ENCODE results near the gene IP6K1. TPM values are rescaled to one million over a fixed set of nuclear protein-coding genes. Genes with fewer than 3 reads are reported as not detected.
A peak's percentile ranks its signal among the peaks of the same experiment; 100 is the strongest.

IP6K1 gene
- polyA plus RNA-seq, 3 donors from 2014 or later, result 18.2 to 43.6 (median 23.7) TPM

- peak overlapping the region in 2 of 6 donors; percentile 64 to 67 for H3K27ac Mint-ChIP-seq
- peaks cover 20 to 21% of the 10 kb centered on the region in 2 donors for H3K4me1 Mint-ChIP-seq
Measured at GRCh38 chr3:49803465-49804140, 17.3 kb upstream of the IP6K1 start.

DNA sequence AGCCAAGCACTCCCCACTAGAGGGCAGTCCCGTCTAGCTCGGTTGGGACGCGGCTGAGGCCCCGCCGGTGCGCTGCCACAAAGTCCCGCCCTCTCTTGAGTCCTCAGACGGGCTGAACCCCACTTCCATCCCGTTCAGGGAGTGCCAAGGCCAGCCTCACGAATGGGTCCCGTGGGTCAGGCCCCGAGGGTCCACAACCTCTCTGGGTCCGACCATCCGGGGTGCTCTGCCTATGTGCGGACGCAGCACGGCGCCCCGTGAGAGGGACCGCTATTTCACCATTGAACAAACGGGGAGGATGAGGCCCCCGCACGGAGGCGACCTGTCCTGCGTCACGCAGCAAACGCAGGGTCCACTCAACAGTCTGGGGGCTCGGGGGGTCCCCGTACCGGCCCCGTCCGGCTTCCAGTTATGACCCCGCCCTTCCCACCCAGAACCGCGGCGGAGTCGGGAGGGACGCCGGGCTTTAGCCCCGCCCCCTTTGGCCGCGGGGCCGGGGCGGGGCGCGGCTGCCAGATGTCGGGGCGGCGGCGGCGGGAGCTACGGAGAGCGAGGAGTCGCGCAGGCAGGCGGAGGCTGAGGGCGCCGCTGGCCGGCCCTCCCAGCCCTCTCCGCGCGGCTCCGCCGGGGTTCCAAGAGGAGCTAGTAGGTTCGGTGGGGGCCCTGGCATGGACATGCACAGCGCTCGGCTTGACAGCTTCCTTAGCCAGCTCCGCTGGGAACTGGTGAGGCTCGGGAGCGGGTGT lies 16.6 kb upstream of the IP6K1 start, which contains the start of gene INKA1:
INKA1 (plus strand) TSS at position 543 of the 746 bp plus-strand sequence; CDS start at position 675, 132 bp downstream.
- peak; percentile 84 to 88 (median 86) for DNase-seq
- H3K27me3 Mint-ChIP-seq (ENCODE audit: low read depth in 3 of 3), result peaks cover 6 to 10% (median 9%) of the 10 kb centered on the region in 3 donors
- no peaks in the 10 kb centered on the region for H3K36me3 Mint-ChIP-seq
- peak within 1 kb of the TSS; percentile 87 to 93 (median 92) for H3K4me3 Mint-ChIP-seq
- peaks cover 0 to 2% (median 0%) of the 10 kb centered on the region in 6 donors for H3K9me3 Mint-ChIP-seq
- H3K27ac Mint-ChIP-seq, result peak within 1 kb of the TSS; percentile 68 to 92 (median 88)
- peaks cover 20 to 21% of the 10 kb centered on the region in 2 donors for H3K4me1 Mint-ChIP-seq

More at GRCh38 chr3:49803465-49804140, 17.3 kb upstream of the IP6K1 start:
- peak overlapping the region; percentile 70 to 93 (median 90) for H3K4me3 Mint-ChIP-seq
- H3K27me3 Mint-ChIP-seq (ENCODE audit: low read depth in 3 of 3), result peaks cover 6 to 10% (median 9%) of the 10 kb centered on the region in 3 donors
- H3K36me3 Mint-ChIP-seq, result peaks cover 0 to 2% (median 0%) of the 10 kb centered on the region in 3 donors
- peak; percentile 31 to 39 (median 35) for DNase-seq
- H3K9me3 Mint-ChIP-seq, result peaks cover 0 to 2% (median 0%) of the 10 kb centered on the region in 6 donors

GRCh38 chr3:49801160-49801559 lies 14.8 kb upstream of the IP6K1 start:
- peaks cover 0 to 2% (median 0%) of the 10 kb centered on the region in 6 donors for H3K9me3 Mint-ChIP-seq
- peak overlapping the region in 2 of 5 donors; percentile 1 to 39 for H3K4me3 Mint-ChIP-seq
- H3K27me3 Mint-ChIP-seq (ENCODE audit: low read depth in 3 of 3), result peaks cover 6 to 10% (median 9%) of the 10 kb centered on the region in 3 donors
- no peak for DNase-seq
- H3K27ac Mint-ChIP-seq, result peak overlapping the region in 1 of 6 donors; percentile 26
- H3K36me3 Mint-ChIP-seq, result no peaks in the 10 kb centered on the region
- peaks cover 19 to 20% of the 10 kb centered on the region in 2 donors for H3K4me1 Mint-ChIP-seq

GRCh38 chr3:49799761-49800160 lies 13.4 kb upstream of the IP6K1 start, which contains the start of gene CDHR4:
Gene CDHR4 (minus strand): TSS chr3:49799873. CDS start chr3:49799812, 61 bp downstream.
- no peak for DNase-seq
- H3K36me3 Mint-ChIP-seq, result no peaks in the 10 kb centered on the region
- peaks cover 6 to 14% (median 9%) of the 10 kb centered on the region in 3 donors for H3K27me3 Mint-ChIP-seq (ENCODE audit: low read depth in 3 of 3)
- no peak within 1 kb of the TSS for H3K4me3 Mint-ChIP-seq
- H3K9me3 Mint-ChIP-seq, result peaks cover 0 to 2% (median 0%) of the 10 kb centered on the region in 6 donors
- no peak within 1 kb of the TSS for H3K27ac Mint-ChIP-seq
- H3K4me1 Mint-ChIP-seq, result peaks cover 12 to 13% of the 10 kb centered on the region in 2 donors

GRCh38 chr3:49799105-49799504 lies 12.8 kb upstream of the IP6K1 start:
- H3K4me3 Mint-ChIP-seq, result no peak overlapping the region
- H3K9me3 Mint-ChIP-seq, result peaks cover 0 to 2% (median 0%) of the 10 kb centered on the region in 6 donors
- H3K36me3 Mint-ChIP-seq, result no peaks in the 10 kb centered on the region
- H3K27ac Mint-ChIP-seq, result no peak overlapping the region
- DNase-seq, result no peak
- peaks cover 6 to 14% (median 9%) of the 10 kb centered on the region in 3 donors for H3K27me3 Mint-ChIP-seq (ENCODE audit: low read depth in 3 of 3)
- H3K4me1 Mint-ChIP-seq, result peaks cover 10 to 11% of the 10 kb centered on the region in 2 donors

DNA sequence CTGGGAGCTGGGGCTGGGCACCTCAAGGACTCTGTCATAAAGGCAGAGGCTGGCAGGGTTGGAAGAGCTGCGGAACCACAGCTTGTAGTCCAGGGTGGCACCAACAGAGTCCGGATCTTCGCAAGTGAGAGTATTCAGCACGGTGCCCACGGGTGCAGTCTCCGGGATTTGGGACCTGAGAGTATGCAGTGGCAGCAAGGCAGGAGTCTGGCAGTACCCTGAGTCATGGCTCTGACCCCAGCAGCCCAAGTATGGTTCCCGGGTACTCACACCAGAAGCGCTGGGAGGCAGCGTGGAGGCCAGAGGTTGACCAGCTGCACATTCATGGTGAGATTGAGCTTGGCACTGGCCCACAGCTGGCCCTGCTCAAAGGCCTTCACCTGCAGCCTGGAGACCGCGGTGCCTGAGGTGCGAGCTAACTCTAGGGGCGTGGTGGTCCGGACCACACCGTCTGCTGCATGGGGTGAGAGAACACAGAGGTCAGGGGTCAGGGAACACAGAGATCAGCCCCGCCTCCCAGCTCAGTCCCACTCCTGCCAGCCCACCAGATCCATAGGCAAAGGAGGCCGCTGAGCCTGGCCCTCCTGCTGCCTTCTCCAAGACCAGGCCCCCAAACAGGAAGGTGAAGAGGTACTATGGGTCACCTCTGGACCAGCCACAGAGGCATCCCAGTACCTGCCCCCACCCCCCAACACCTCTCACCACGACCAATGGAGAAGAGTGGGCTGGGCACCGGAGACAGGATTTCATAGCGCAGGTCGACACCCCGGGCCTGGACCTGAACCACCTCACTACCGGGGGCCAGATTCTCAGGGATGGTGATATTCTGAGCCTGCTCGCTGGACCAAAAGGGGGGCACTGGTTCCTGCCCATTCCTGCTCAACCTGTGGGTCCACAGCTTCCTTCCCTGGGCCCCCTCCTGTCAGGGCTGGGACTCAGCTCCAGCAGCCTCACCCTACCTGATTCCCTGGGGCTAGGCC lies 8.9 kb upstream of the IP6K1 start:
- H3K27ac Mint-ChIP-seq, result no peak overlapping the region

GRCh38 chr3:49794431-49794830 lies 8.1 kb upstream of the IP6K1 start:
- H3K4me3 Mint-ChIP-seq, result no peak overlapping the region
- H3K4me1 Mint-ChIP-seq, result no peaks in the 10 kb centered on the region
- no peak for DNase-seq
- no peaks in the 10 kb centered on the region for H3K9me3 Mint-ChIP-seq
- H3K36me3 Mint-ChIP-seq, result no peaks in the 10 kb centered on the region
- H3K27me3 Mint-ChIP-seq (ENCODE audit: low read depth in 3 of 3), result peaks cover 3 to 6% (median 4%) of the 10 kb centered on the region in 3 donors
- no peak overlapping the region for H3K27ac Mint-ChIP-seq

More for the DNA sequence above, 8.9 kb upstream of the IP6K1 start:
- Mint-ChIP-seq H3K36me3 (no peaks in the 10 kb centered on the region), H3K9me3 (no peaks in the 10 kb centered on the region), H3K4me1 (no peaks in the 10 kb centered on the region), H3K4me3 (no peak overlapping the region), H3K27me3 (ENCODE audit: low read depth in 3 of 3) (peaks cover 0 to 3% (median 1%) of the 10 kb centered on the region in 3 donors)
- no peak for DNase-seq

- Mint-ChIP-seq H3K4me3 (no peak overlapping the region), H3K27me3 (ENCODE audit: low read depth in 3 of 3) (peaks cover 3 to 6% (median 4%) of the 10 kb centered on the region in 3 donors), H3K27ac (no peak overlapping the region), H3K9me3 (no peaks in the 10 kb centered on the region), H3K36me3 (no peaks in the 10 kb centered on the region), H3K4me1 (no peaks in the 10 kb centered on the region)
- DNase-seq, result no peak
Measured at GRCh38 chr3:49793486-49794085, 7.2 kb upstream of the IP6K1 start.

GRCh38 chr3:49792371-49793150 lies 6.2 kb upstream of the IP6K1 start:
- DNase-seq, result no peak
- no peak overlapping the region for H3K27ac Mint-ChIP-seq
- no peak overlapping the region for H3K4me3 Mint-ChIP-seq
- H3K36me3 Mint-ChIP-seq, result no peaks in the 10 kb centered on the region
- H3K27me3 Mint-ChIP-seq (ENCODE audit: low read depth in 3 of 3), result peaks cover 3 to 6% (median 4%) of the 10 kb centered on the region in 3 donors
- H3K9me3 Mint-ChIP-seq, result no peaks in the 10 kb centered on the region
- H3K4me1 Mint-ChIP-seq, result no peaks in the 10 kb centered on the region

- Mint-ChIP-seq H3K27me3 (ENCODE audit: low read depth in 3 of 3) (peaks cover 3 to 9% (median 8%) of the 10 kb centered on the region in 3 donors), H3K4me1 (peaks cover 7 to 8% of the 10 kb centered on the region in 2 donors), H3K4me3 (no peak overlapping the region), H3K27ac (no peak overlapping the region), H3K36me3 (no peaks in the 10 kb centered on the region), H3K9me3 (no peaks in the 10 kb centered on the region)
- no peak for DNase-seq
Measured at GRCh38 chr3:49791571-49791970, 5.2 kb upstream of the IP6K1 start.

DNA sequence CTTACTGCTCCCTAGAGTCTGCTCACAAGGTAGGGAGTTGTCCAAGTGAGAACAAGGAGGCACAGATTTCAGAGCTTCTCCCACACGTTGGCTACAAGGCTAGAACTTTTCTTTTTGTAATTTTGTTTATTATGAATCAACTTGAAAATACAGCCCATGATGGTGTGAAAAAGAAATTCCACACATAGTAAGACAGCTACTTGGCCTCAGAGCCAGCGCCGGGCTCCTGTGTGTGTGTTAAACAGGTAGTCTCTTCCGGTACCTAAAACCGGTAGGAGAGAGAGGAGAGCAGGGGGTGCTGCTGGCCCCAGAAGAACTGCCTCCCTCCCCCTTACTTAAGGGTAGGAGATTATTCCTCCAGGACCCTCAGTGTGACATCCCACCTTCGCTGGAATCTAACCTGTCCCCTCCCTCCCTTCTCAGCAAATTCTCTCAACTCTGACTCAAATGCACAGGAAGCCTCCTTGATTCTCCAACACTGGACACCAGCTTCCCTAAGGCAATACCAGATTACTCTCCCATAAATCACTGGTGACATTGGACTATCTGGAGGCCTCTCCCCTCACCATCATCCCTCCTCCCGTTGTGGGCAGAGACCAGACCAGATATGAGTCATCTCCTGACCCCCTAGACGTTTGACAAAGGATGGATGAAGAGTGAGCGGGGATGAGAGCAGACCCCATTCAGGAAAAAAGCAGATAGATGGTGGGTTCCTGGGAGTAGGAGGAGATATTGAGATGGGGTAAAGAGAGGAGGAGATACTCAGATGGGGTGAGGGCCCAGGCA lies 4.5 kb upstream of the IP6K1 start:
- Mint-ChIP-seq H3K36me3 (no peaks in the 10 kb centered on the region), H3K4me3 (no peak overlapping the region), H3K27ac (no peak overlapping the region), H3K27me3 (ENCODE audit: low read depth in 3 of 3) (peaks cover under 1 to 10% (median 10%) of the 10 kb centered on the region in 3 donors), H3K9me3 (no peaks in the 10 kb centered on the region), H3K4me1 (peaks cover 10 to 11% of the 10 kb centered on the region in 2 donors)
- DNase-seq, result no peak
